H1 (cell line): ENCODE measurements around the gene SPI1.

Experiments used
- CEBPB ChIP-seq: IDR thresholded peaks from 2 replicates; pipeline ENCODE4 v1.6.1; 2012; ENCODE audit warnings: low read depth, low read length
- CTCF ChIP-seq, 3 experiments: IDR thresholded peaks; 1 replicate in 2 of 3; 2 replicates in 1 of 3; pipeline versions ENCODE4 v1.5.1 to v1.6.1; 2011; ENCODE audit warnings: low read length in 3 of 3, mild to moderate bottlenecking in 3 of 3, inconsistent platforms in 2 of 3, low read depth in 1 of 3, moderate library complexity in 1 of 3; ENCODE audit not compliant: insufficient read depth in 1 of 3; ENCODE audit errors: control extremely low read depth in 1 of 3
- NRF1 ChIP-seq: IDR thresholded peaks from 2 replicates; pipeline ENCODE4 v1.6.1; 2011; ENCODE audit warnings: mild to moderate bottlenecking, low read depth, low read length, improper control_type of control experiment
- POLR2AphosphoS5 ChIP-seq: IDR thresholded peaks from 2 replicates; pipeline ENCODE4 v1.6.1; 2011; ENCODE audit warnings: low read depth, low read length

DNA sequence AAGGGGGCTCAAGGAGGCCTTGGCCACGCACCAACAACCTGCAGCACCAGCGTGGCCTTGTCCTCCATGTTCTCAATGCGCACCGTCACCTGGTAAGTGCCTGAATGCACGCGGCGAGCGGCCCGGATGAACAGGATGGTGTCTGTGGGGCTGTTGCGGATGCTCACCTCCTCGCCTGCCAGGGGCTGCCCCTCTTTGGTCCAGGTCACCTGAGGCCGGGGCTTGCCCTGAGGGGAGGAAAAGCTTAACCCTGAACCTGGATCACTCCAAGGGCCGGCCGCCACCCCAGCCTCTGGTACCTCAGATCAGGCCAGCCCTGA is 44.9 kb downstream of the SPI1 start:
- no peak for TF ChIP-seq POLR2AphosphoS5
- TF ChIP-seq CTCF (IDR thresholded peaks at IDR 0.05; ENCODE audit: control extremely low read depth in 1 of 3, insufficient read depth in 1 of 3, low read depth in 1 of 3, low read length in 3 of 3): no peak
- TF ChIP-seq CEBPB: no peak
- no peak for TF ChIP-seq NRF1
